ENCODE measurements around the gene USH2A. TPM values are rescaled to one million over a fixed set of nuclear protein-coding genes. Genes with fewer than 3 reads are reported as not detected.

USH2A gene
- total RNA-seq = not detected

- CTCF ChIA-PET = no interaction called here
- Mint-ChIP-seq H3K36me3 (ENCODE audit: low read depth) (no peaks in the 10 kb centered on the region), H3K27me3 (no peaks in the 10 kb centered on the region), H3K9me3 (no peaks in the 10 kb centered on the region), H3K4me1 (no peaks in the 10 kb centered on the region), H3K27ac (no peak within 1 kb of the TSS), H3K4me3 (no peak within 1 kb of the TSS)
- no peak for DNase-seq
- POLR2A ChIA-PET = interaction anchor here (0.7 kb wide), 1 partner anchor 1745 kb away, joined by 4 read pairs; no protein-coding TSS in a partner anchor
Observed at GRCh38 chr1:216422821-216423520, at the start of gene USH2A. Gene USH2A, minus strand, starts transcription at chr1:216423448. Its CDS starts 1,112 bp downstream, at chr1:216422336.

GRCh38 chr1:216466162-216466801, 43.0 kb upstream of the USH2A start:
- ChIA-PET CTCF (no interaction called here), POLR2A (no interaction called here)
- Mint-ChIP-seq H3K9me3 (no peaks in the 10 kb centered on the region), H3K27me3 (no peaks in the 10 kb centered on the region), H3K27ac (no peak overlapping the region), H3K4me1 (no peaks in the 10 kb centered on the region), H3K4me3 (no peak overlapping the region), H3K36me3 (ENCODE audit: low read depth) (no peaks in the 10 kb centered on the region)
- DNase-seq = no peak

- no peak for DNase-seq
- no peaks in the 10 kb centered on the region for H3K4me1 Mint-ChIP-seq
- no peaks in the 10 kb centered on the region for H3K36me3 Mint-ChIP-seq (ENCODE audit: low read depth)
- no peaks in the 10 kb centered on the region for H3K9me3 Mint-ChIP-seq
- no peaks in the 10 kb centered on the region for H3K27me3 Mint-ChIP-seq
- CTCF ChIA-PET = no interaction called here
- no peak overlapping the region for H3K4me3 Mint-ChIP-seq
- no peak overlapping the region for H3K27ac Mint-ChIP-seq
- POLR2A ChIA-PET = no interaction called here
Observed at GRCh38 chr1:216464489-216464888, 41.2 kb upstream of the USH2A start.

GRCh38 chr1:216462066-216462775, 39.0 kb upstream of the USH2A start:
- H3K9me3 Mint-ChIP-seq = no peaks in the 10 kb centered on the region
- DNase-seq = no peak
- H3K4me3 Mint-ChIP-seq = no peak overlapping the region
- no peaks in the 10 kb centered on the region for H3K4me1 Mint-ChIP-seq
- ChIA-PET POLR2A (no interaction called here), CTCF (no interaction called here)
- H3K27ac Mint-ChIP-seq = no peak overlapping the region
- no peaks in the 10 kb centered on the region for H3K36me3 Mint-ChIP-seq (ENCODE audit: low read depth)
- H3K27me3 Mint-ChIP-seq = no peaks in the 10 kb centered on the region

- CTCF ChIA-PET = no interaction called here
- H3K9me3 Mint-ChIP-seq = peaks cover 1% of the 10 kb centered on the region
- no peaks in the 10 kb centered on the region for H3K4me1 Mint-ChIP-seq
- H3K4me3 Mint-ChIP-seq = no peak overlapping the region
- no peak overlapping the region for H3K27ac Mint-ChIP-seq
- POLR2A ChIA-PET = no interaction called here
- H3K36me3 Mint-ChIP-seq (ENCODE audit: low read depth) = no peaks in the 10 kb centered on the region
- no peaks in the 10 kb centered on the region for H3K27me3 Mint-ChIP-seq
- no peak for DNase-seq
Observed at GRCh38 chr1:216461466-216461865, 38.2 kb upstream of the USH2A start.

GRCh38 chr1:216459651-216460207, 36.5 kb upstream of the USH2A start:
- CTCF ChIA-PET = no interaction called here

GRCh38 chr1:216458812-216459211, 35.6 kb upstream of the USH2A start:
- no peak overlapping the region for H3K4me3 Mint-ChIP-seq
- DNase-seq = no peak
- POLR2A ChIA-PET = no interaction called here
- H3K27me3 Mint-ChIP-seq = no peaks in the 10 kb centered on the region
- H3K4me1 Mint-ChIP-seq = no peaks in the 10 kb centered on the region
- no peak overlapping the region for H3K27ac Mint-ChIP-seq
- peaks cover 6% of the 10 kb centered on the region for H3K9me3 Mint-ChIP-seq
- H3K36me3 Mint-ChIP-seq (ENCODE audit: low read depth) = no peaks in the 10 kb centered on the region
- CTCF ChIA-PET = no interaction called here

More at GRCh38 chr1:216459651-216460207, 36.5 kb upstream of the USH2A start:
- Mint-ChIP-seq H3K27me3 (no peaks in the 10 kb centered on the region), H3K4me3 (no peak overlapping the region), H3K4me1 (no peaks in the 10 kb centered on the region), H3K9me3 (peaks cover 2% of the 10 kb centered on the region), H3K36me3 (ENCODE audit: low read depth) (no peaks in the 10 kb centered on the region), H3K27ac (no peak overlapping the region)
- no peak for DNase-seq
- POLR2A ChIA-PET = no interaction called here

GRCh38 chr1:216457356-216457755, 34.1 kb upstream of the USH2A start:
- H3K27me3 Mint-ChIP-seq = no peaks in the 10 kb centered on the region
- POLR2A ChIA-PET = no interaction called here
- H3K4me3 Mint-ChIP-seq = no peak overlapping the region

GRCh38 chr1:216456682-216457081, 33.4 kb upstream of the USH2A start:
- H3K9me3 Mint-ChIP-seq = peaks cover 6% of the 10 kb centered on the region
- H3K4me1 Mint-ChIP-seq = no peaks in the 10 kb centered on the region
- no peaks in the 10 kb centered on the region for H3K27me3 Mint-ChIP-seq
- no peak overlapping the region for H3K4me3 Mint-ChIP-seq
- no peak for DNase-seq
- CTCF ChIA-PET = no interaction called here
- H3K27ac Mint-ChIP-seq = no peak overlapping the region
- POLR2A ChIA-PET = no interaction called here
- no peaks in the 10 kb centered on the region for H3K36me3 Mint-ChIP-seq (ENCODE audit: low read depth)

More at GRCh38 chr1:216457356-216457755, 34.1 kb upstream of the USH2A start:
- no peak for DNase-seq
- CTCF ChIA-PET = no interaction called here
- Mint-ChIP-seq H3K36me3 (ENCODE audit: low read depth) (no peaks in the 10 kb centered on the region), H3K4me1 (no peaks in the 10 kb centered on the region), H3K9me3 (peaks cover 6% of the 10 kb centered on the region), H3K27ac (no peak overlapping the region)

GRCh38 chr1:216453777-216454176, 30.5 kb upstream of the USH2A start:
- Mint-ChIP-seq H3K9me3 (peaks cover 6% of the 10 kb centered on the region), H3K4me1 (no peaks in the 10 kb centered on the region), H3K36me3 (ENCODE audit: low read depth) (no peaks in the 10 kb centered on the region), H3K4me3 (no peak overlapping the region), H3K27me3 (no peaks in the 10 kb centered on the region), H3K27ac (no peak overlapping the region)
- ChIA-PET POLR2A (no interaction called here), CTCF (no interaction called here)
- no peak for DNase-seq

- peaks cover 5% of the 10 kb centered on the region for H3K9me3 Mint-ChIP-seq
- CTCF ChIA-PET = no interaction called here
- no peak for DNase-seq
- no peak overlapping the region for H3K4me3 Mint-ChIP-seq
- H3K4me1 Mint-ChIP-seq = no peaks in the 10 kb centered on the region
- no peak overlapping the region for H3K27ac Mint-ChIP-seq
- H3K36me3 Mint-ChIP-seq (ENCODE audit: low read depth) = no peaks in the 10 kb centered on the region
- no peaks in the 10 kb centered on the region for H3K27me3 Mint-ChIP-seq
- POLR2A ChIA-PET = no interaction called here
Observed at GRCh38 chr1:216450227-216450626, 27.0 kb upstream of the USH2A start.

GRCh38 chr1:216448011-216448510, 24.8 kb upstream of the USH2A start:
- Mint-ChIP-seq H3K27ac (no peak overlapping the region), H3K27me3 (no peaks in the 10 kb centered on the region), H3K36me3 (ENCODE audit: low read depth) (no peaks in the 10 kb centered on the region), H3K4me1 (no peaks in the 10 kb centered on the region), H3K4me3 (no peak overlapping the region), H3K9me3 (no peaks in the 10 kb centered on the region)
- ChIA-PET CTCF (no interaction called here), POLR2A (no interaction called here)
- no peak for DNase-seq

- ChIA-PET POLR2A (no interaction called here), CTCF (no interaction called here)
- Mint-ChIP-seq H3K27me3 (no peaks in the 10 kb centered on the region), H3K4me3 (no peak overlapping the region), H3K9me3 (no peaks in the 10 kb centered on the region), H3K36me3 (ENCODE audit: low read depth) (no peaks in the 10 kb centered on the region), H3K27ac (no peak overlapping the region), H3K4me1 (no peaks in the 10 kb centered on the region)
- no peak for DNase-seq
Observed at GRCh38 chr1:216437603-216438002, 14.4 kb upstream of the USH2A start.

All from activated CD4-positive, alpha-beta T cell treated with anti-CD3 and anti-CD28 coated beads, Interleukin-2, amount 10 ng/mL, durations not matched to agents 7 days and 5 days (primary cell).